Activated gamma-delta T cell (primary cell): Measurements from ENCODE around the gene ZNF593.

Experiments used
- DNase-seq: peaks from one replicate; lab custom pipeline; 2025; lab: John Stamatoyannopoulos, UW
- total RNA-seq, 2 donors: gene quantifications; one replicate each; lab custom pipeline; 2026; lab: John Stamatoyannopoulos, UW

Gene ZNF593
- 4.6 to 5.0 reads per million in 2 donors for total RNA-seq

DNA sequence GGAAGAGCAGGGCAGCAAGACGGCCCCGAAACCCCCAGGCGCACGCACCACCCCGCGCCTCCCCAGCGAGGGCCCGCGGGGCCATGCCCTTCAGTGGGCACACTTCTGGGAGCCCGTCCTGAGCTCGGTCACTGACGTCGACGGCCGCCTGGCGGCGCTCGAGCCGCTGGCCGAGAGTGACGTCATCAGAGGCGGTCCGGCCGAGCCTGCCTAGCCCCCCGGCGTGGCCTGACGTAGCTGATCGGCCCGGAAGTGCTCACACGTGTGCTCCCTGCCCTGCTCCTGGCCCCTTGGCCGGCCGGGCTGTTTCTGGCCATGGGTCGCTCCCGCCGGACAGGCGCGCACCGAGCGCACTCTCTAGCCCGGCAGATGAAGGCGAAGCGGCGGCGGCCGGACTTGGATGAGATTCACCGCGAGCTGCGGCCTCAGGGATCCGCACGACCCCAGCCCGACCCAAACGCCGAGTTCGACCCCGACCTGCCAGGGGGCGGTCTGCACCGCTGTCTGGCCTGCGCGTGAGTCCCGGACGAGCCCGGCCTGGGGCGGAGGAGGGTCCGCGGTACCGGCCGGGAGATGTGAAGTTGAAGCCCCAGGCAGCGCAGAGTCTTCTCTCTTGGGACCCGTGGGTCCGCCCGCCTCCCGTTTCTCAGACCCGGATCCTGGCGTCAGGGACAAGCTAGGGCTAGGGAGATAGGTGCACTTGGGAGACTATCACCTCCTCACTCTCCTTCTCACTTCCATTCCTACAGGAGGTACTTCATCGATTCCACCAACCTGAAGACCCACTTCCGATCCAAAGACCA, at the start of gene ZNF593:
Gene ZNF593 (plus strand): TSS at position 240 of the 803 bp plus-strand sequence. CDS start 76 bp downstream, at position 316.
- peak; percentile 81 for DNase-seq

DNA sequence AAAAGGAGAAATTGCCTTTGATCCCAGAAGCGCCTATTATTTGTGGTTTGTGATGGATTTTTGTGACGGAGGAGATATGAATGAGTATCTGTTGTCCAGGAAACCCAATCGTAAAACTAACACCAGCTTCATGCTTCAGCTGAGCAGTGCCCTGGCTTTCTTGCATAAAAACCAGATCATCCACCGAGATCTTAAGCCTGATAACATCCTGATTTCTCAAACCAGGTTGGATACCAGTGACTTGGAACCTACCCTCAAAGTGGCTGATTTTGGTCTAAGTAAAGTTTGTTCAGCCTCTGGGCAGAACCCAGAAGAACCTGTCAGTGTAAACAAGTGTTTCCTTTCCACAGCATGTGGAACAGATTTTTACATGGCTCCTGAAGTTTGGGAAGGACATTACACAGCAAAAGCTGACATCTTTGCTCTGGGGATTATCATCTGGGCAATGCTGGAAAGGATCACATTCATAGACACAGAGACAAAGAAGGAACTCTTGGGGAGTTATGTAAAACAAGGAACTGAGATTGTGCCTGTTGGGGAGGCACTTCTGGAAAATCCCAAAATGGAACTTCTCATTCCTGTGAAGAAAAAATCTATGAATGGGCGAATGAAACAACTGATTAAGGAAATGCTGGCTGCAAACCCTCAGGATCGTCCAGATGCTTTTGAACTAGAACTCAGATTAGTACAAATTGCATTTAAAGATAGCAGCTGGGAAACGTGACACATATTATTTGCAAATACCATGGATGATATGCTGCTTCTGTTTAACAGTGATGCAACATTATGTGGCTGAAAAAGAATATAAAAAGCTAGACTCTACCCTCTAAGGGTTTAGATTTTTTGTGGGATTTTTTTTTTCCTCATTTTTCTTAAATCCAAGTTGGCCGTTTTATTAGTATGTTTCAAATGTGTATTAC, 47.6 kb upstream of the ZNF593 start:
- no peak for DNase-seq

DNA sequence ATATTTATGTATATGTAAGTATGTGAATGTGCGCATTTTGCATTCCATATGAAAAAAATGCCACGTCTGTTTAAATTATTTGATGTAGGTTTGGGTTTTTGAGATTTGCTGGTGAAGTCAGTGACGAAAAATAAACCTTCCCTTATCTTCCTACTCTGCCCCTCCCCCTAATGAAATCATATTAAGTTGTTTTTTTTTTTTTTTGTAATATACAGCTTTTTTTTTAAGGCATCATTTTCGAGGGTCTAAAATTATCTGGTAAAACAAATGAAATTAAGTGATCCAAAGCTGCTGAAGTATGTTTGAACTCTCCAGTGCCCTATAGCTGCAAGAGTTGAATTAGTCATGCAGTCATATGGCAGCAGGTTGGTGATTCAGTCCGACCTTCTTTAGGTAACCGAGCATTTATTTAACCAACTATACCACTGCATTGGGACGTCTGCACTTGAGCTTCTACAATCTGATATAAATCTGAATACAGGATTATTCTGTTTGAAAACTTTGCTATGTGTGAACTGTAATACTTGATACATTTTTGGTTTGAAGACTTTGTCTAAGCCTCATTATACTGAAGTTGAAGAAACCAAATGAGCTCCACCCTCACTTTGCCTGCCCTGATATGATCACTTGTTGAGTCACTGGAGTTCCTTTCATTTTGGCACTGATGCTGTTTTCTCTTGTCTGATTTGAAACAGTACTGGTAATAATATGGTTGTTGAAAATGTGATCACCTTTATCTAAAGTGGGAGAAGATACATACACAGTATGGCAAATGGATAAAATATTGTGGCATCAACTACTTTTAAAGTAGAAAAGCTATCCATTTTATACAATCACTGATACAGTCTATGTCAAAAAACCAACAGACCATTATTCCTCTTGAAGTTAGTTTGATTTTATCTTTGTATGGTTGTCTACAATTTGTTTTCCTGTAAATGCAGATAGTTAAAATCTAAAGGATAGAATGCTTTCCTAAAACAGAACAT, 46.4 kb upstream of the ZNF593 start:
- no peak for DNase-seq

DNA sequence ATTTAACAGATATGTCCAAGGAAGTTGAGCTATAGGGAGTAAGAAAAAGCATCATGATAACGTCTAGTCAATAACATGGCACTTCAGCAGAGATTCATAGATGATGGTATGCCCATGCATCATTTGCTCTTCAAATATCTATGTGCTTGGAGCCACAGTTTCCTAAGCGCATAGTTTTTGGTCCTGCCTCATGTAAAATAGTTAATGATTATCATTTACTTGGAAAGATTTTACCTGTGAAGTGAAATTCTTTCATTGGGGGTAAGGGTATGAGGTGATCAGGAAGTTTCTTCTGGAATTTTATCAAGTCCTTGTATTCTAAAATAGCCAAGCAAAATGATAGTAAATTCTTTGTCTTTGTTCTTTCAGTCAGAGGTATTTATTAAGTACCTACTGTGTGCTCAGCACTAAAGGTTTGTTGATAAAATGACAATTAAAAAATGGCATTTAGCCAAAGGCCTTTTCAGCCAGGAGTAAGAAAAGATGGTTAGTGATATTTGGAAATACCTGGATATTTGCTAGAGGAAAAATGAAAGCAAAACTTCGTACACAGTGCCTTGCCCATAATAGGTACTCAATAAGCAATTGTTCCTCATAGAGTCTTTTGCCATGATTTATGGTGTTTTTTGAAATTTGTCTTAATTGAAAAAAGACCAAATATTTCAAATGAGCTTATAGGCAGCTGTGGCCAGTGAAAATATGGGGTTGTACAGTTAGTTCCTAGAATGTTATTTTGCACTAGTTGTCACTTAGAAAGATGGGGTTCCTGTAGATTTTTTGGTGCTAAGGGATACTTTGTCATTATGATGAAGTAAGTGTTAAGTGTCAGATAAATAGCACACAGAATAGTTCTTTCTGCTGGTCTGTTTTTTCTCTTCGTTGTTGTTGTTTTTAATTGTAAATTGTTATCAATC, 45.0 kb upstream of the ZNF593 start:
- no peak for DNase-seq

DNA sequence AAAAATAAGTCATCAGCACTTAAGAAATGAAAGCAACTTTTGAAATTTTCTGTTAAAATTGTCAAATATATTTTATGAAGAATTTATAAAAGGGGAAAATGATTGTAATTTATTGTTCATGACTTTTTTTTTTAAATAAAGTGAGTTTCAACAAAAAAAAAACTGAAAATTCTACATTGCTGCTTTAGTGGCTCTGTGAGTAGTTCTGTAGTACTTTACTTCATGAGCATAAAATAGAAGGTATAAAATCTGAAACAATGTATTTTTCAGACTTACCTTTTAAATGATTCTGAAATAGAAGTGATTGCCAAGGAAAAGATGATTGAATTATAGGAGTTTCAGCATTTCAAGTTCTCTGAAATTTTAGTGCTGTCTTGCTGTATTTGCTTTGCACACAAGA, 44.3 kb upstream of the ZNF593 start:
- no peak for DNase-seq

DNA sequence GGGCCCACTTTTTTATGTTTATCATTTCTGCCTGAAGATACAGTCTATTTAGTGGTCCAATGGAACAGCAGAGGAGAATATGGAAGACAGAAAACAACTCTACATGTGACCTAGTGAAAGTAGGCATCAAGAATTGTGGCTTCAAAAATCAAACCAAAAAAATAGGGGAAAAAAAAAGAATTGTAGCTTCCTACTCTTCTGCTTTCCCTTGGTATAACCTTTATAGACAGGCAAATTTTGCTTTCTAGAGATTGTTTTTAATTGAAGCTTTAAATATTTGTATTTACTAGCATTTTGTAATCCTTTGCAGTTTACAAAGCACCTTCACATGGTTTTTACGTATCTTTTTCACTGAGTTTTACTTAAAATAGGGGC, 43.8 kb upstream of the ZNF593 start:
- no peak for DNase-seq

DNA sequence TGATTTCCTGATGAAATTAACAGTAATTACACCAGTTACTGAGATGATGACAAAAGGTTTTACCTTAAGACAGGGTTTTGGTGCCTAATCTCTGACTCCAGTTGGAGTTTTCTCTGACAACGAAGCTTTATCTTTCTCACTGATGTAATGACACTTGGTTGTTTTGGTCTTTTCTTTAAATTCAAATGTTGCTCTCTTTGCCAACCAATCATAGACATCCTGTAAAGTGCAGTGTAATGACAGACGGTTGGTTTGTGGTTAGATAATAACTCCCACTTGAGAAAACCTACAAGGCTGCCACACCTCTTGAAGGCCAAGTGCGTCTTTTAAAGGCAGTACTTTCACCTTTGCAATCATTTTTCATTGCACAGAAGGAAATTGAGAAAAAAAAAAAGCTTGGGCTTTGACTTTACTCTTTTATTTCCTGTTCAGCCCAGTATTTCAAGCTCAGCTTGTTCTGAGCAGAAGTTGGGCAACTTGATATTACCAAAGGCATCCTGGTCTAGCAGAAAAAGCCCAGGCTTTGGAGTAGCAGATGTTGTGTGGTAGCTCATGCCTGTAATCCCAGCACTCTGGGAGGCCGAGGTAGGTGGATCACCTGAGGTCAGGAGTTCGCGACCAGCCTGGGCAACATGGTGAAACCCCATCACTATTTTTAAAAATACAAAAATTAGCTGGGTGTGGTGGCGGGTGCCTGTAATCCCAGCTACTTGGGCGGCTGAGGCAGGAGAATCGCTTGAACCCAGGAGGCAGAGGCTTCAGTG, 43.2 kb upstream of the ZNF593 start:
- DNase-seq, result no peak

DNA sequence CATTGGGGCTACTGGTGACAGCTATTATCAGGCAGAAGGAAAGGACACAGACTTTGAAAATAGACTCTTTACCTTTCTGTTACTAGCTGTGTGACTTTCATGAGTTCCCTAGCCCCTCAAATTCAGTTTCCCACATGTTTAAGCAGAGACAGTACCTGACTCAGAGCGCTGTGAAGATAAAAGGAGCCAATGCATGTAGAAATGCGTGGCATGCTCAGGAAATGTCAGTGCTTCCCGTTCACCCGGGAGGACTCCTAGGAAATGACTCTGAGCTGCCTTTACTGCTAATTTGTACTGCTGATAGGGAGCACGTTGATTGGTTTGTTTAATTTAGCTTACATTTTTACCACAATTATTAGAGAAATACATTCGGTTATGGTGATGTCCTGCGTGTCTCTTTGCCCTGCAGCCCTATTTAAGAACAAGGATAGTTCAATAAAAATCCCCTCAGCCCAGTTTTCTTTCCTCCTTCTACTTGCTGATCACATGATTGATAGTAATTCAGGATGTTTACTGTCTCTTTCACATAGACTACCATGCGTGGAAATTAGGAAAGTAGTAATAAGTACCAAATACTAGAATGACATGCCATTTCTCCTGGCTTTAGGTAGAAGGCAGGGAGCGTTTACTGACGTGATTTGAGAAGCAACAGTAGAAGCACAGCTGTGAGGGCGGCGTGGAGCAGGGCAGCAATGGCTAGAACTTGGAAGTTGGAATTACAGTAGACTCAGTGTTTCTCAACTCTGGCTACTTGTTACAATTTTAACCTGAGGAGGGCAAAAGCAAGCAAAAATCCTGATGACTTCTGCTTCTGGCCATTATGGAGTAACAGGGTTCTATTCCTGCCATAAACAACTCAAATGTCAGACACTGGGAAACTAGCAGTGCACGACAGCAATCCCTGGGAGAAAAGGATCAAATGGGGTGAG, 42.2 kb upstream of the ZNF593 start:
- no peak for DNase-seq

DNA sequence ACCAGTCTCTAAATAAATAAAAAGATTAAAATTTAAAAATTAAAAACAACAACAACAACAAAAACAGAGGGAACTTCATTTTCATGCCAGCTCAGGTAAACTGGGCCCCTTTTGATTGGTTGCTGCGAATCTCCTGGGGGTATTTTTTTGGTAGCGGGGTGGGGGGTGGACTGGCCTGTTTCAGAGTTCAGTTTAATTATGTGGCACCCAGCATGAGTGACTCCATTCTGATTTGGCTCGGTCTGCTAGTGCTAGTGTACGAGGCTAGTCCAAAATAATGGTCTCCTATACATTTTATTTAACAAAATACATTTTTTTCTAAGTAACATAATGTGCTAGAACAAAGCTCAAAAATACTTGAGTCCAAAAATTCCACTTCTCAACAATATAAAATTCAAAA, 39.9 kb upstream of the ZNF593 start:
- DNase-seq, result no peak

DNA sequence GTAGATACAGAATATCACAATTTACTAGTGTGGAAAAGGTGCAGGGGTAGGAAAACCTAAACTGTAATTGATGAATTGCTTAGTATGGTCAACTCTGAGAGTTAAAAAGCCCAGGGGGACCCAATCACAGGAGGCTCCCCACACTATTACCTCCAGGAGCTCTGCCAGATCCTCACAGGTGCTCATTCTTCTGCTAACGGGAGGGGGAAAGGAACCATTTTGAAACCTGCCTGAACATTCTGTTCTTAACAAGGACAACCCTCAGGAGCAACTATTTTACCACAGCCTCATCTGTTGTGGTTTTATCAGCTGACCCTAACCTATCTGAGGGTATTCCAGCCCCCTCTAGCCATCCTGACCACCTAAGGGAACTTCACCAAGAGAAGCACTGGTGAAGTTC, 39.0 kb upstream of the ZNF593 start:
- no peak for DNase-seq

DNA sequence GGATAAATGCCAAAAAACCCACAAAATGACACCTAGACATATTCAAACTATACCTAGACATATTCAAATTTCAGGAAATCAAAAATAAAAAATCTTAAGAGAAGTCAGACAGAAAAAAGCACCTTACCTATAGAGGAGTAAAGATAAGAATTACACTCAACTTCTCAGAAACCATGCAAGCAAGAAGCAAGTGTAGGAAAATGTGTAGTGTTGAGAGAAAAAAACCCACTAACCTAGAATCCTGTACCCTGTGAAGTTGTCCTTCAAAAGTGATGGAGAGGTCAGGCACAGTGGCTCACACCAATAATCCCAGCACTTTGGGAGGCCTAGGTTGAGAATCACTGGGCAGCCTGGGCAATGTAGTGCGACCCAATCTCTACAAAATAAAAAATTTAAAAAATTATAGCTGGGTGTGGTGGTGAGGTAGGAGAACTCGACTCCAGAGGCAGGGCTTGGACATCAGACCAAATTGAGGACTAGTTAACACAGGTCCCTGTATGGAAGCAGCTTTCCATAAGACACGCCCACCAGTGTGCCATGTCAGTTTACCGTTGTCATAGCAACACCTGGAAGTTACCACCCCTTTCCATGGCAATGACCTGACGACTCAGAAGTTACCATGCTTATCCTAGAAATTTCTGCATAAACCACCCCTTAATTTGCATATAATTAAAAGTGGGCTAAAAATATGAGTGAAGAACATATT, 37.4 kb upstream of the ZNF593 start:
- no peak for DNase-seq

DNA sequence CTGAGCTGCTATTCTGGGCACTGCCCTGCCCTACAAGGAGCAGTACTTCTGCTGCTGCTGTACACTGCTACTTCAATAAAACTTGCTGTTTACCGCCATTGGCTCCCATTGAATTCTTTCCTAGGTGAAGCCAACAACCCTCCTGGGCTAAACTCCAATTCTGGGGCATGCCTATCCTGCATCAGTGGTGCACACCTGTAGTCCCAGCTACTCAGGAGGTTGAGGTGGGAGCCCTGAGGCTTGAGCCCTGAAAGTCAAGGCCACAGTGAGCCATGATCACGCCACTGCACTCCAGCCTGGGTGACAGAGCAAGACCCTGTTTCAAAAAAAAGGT, 36.9 kb upstream of the ZNF593 start:
- no peak for DNase-seq

DNA sequence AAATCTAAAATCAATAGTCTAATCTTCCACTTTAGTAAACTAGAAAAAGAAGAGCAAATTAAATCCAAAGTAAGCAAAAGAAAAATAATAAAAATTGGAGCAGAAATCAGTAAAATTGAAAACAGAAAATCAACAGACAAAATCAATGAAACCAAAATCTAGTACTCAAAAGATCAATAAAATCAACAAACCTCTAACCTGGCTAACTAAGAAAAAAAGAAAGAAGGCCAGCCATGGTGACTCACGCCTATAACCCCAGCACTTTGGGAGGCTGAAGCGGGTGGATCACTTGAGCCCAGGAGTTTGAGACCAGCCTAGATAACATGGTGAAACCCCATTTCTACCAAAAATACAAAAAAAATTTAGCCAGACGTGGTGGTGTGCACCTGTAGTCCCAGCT, 35.2 kb upstream of the ZNF593 start:
- DNase-seq, result no peak

DNA sequence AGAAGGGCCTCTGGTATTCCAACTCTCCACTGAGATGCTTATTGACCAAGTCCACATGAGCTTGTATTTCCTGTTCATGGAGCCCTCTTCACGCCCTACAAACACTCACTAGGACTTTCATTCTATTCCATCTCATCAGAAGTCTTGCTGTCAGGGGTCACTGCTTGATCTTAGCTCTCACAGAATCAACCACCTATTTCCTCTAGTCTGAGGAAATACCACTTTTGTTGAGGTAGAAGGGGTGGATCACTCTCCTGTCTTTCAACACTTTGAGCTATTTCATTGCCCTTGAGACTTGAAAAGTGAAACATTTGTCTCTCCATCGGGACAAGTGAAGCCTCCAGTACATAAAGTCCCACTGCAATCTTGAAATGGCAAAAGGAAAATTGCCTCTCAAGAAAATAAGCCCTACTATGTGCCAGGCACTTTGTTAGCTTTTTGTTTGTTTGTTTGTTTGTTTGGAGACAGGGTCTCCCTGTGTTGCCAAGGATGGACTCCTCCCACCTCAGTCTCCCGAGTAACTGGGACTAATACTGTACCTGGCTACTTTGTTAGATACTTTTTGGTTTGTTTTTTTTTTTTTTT, 30.6 kb upstream of the ZNF593 start:
- DNase-seq, result no peak

DNA sequence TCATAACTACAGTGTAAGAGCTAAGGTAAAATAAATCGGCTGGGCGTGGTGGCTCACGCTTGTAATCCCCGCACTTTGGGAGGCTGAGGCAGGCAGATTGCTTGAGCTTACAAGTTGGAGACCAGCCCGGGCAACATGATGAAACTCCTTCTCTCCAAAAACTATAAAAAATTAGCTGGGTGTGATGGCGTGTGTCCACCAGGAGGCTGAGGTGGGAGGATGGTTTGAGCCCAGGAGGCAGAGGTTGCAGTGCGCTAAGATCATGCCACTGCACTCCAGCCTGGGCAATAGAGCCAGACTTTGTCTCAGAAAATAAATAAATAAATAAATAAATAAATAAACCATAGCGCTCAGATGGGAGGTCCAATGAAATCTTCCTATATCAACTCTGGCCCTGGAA, 27.5 kb upstream of the ZNF593 start:
- no peak for DNase-seq

DNA sequence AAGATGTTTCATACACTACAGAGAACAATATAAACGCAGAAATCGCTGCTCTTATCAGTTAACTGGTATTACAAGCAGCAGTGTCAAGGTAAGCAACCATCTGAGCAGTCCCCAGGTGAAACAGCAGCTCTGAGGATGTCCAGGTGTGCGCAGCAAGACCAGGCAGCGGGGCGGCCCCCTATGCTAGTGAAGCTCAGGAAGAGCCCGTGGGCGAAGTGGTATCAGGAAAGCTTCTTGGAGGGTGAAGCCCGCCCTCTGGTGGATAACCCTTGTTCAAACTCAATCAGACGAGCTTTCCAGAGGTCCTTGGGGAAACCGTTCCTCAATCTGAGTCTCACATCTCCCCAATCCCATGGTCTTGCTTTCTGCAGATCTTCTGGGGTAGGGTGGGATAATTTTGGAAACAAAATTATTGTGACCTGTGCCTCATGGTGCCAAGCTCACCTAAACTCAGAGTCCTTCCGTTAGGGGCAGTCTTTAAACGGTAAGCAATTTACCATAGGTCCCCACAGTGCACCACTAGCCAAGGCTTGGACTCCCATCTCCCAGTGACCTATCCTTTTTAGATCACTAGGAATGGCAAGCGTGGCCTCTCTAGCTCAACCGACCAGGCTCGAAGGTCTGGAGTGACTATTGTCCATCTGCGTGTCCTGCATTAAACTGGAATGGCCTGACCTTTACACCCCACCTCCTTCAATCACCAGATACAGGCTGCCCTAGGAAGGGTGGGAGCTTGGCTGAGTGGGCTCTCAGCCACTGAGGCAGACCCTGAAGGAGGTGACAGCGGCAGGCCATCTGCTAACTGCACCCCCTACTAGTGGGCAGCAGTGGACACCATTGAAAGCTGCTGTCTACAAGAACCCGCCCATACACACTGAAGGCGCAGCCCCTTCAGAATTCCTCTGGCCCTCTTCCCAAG, 24.4 kb upstream of the ZNF593 start:
- DNase-seq, result no peak

DNA sequence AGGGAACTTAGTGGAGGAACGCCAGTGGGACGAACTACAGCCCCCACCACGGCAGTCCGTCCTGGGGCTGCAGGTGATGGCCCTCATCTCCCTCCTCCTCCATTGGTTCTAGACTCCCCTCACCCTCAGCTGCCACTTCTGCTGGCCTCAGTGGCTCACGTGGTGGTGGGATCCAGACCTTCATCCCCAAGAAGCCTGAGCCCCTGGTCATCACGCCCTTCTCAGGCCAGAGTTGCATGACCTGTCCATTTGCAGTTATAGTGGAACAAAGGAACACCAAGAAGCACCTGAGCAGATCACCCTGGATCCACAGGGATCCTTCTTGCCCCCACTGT, 23.8 kb upstream of the ZNF593 start:
- DNase-seq, result no peak
